ENCODE data around the gene FRMPD4. TPM values are rescaled to one million over a fixed set of nuclear protein-coding genes. Genes with fewer than 3 reads are reported as not detected.
A peak's percentile ranks its signal among the peaks of the same experiment; 100 is the strongest.
"Not testable (repeated sequence)": the region's sequence is repeated elsewhere in the genome, so short reads cannot be mapped to it uniquely, and the experiment has no call there.

Gene FRMPD4
- total and polyA plus RNA-seq, 2 donors from 2014 or later = not detected

GRCh38 chrX:12153741-12154140, 15.5 kb downstream of the FRMPD4 start:
- intact Hi-C loops (cut with DNase I) = no loop called here
- peak; percentile 30 for FAIRE-seq
- H3K36me3 ChIP-seq (ENCODE audit: control insufficient read depth in 2 of 3, insufficient read depth in 3 of 3, low read length in 3 of 3) = no peaks in the 10 kb centered on the region

GRCh38 chrX:12159799-12160198, 21.5 kb downstream of the FRMPD4 start:
- intact Hi-C loops (cut with DNase I) = no loop called here
- Histone ChIP-seq H3K4me3 (ENCODE audit: low read length in 3 of 3) (no peak overlapping the region), H3K27me3 (ENCODE audit: control insufficient read depth, insufficient read depth, low read length) (no peaks in the 10 kb centered on the region), H3K36me3 (ENCODE audit: control insufficient read depth in 2 of 3, insufficient read depth in 3 of 3, low read length in 3 of 3) (no peaks in the 10 kb centered on the region), H3K4me1 (ENCODE audit: control insufficient read depth in 2 of 3, insufficient read depth in 2 of 3, low read depth in 1 of 3, low read length in 3 of 3) (no peaks in the 10 kb centered on the region), H3K9ac (ENCODE audit: low read length in 3 of 3) (no peak overlapping the region), H3K9me3 (ENCODE audit: control insufficient read depth in 2 of 3, insufficient read depth in 1 of 3, low read length in 3 of 3) (no peaks in the 10 kb centered on the region), H3K27ac (ENCODE audit: low read depth in 2 of 2, low read length in 2 of 2) (no peak overlapping the region)
- TF ChIP-seq CTCF (IDR thresholded peaks at IDR 0.05; ENCODE audit: borderline replicate concordance, extremely low read depth, insufficient read depth) = no peak
- FAIRE-seq (no peak), DNase-seq (no peak)

More at GRCh38 chrX:12153741-12154140, 15.5 kb downstream of the FRMPD4 start:
- Histone ChIP-seq H3K4me1 (ENCODE audit: control insufficient read depth in 2 of 3, insufficient read depth in 2 of 3, low read depth in 1 of 3, low read length in 3 of 3) (no peaks in the 10 kb centered on the region), H3K27me3 (ENCODE audit: control insufficient read depth, insufficient read depth, low read length) (no peaks in the 10 kb centered on the region), H3K27ac (ENCODE audit: low read depth in 2 of 2, low read length in 2 of 2) (no peak overlapping the region), H3K4me3 (ENCODE audit: low read length in 3 of 3) (no peak overlapping the region), H3K9me3 (ENCODE audit: control insufficient read depth in 2 of 3, insufficient read depth in 1 of 3, low read length in 3 of 3) (no peaks in the 10 kb centered on the region), H3K9ac (ENCODE audit: low read length in 3 of 3) (no peak overlapping the region)
- DNase-seq = peak in 2 of 5 donors; percentile 25 to 69
- TF ChIP-seq CTCF (IDR thresholded peaks at IDR 0.05; ENCODE audit: borderline replicate concordance, extremely low read depth, insufficient read depth) = no peak

- no peaks in the 10 kb centered on the region for H3K36me3 ChIP-seq (ENCODE audit: control insufficient read depth in 2 of 3, insufficient read depth in 3 of 3, low read length in 3 of 3)
- no peak for DNase-seq
- intact Hi-C loops (cut with DNase I) = no loop called here
- no peak for FAIRE-seq
- TF ChIP-seq CTCF (IDR thresholded peaks at IDR 0.05; ENCODE audit: borderline replicate concordance, extremely low read depth, insufficient read depth) = no peak
- H3K4me3 ChIP-seq (ENCODE audit: low read length in 3 of 3) = no peak overlapping the region
- no peaks in the 10 kb centered on the region for H3K27me3 ChIP-seq (ENCODE audit: control insufficient read depth, insufficient read depth, low read length)
- no peak overlapping the region for H3K27ac ChIP-seq (ENCODE audit: low read depth in 2 of 2, low read length in 2 of 2)
- no peak overlapping the region for H3K9ac ChIP-seq (ENCODE audit: low read length in 3 of 3)
- no peaks in the 10 kb centered on the region for H3K4me1 ChIP-seq (ENCODE audit: control insufficient read depth in 2 of 3, insufficient read depth in 2 of 3, low read depth in 1 of 3, low read length in 3 of 3)
- H3K9me3 ChIP-seq (ENCODE audit: control insufficient read depth in 2 of 3, insufficient read depth in 1 of 3, low read length in 3 of 3) = no peaks in the 10 kb centered on the region
Measured at GRCh38 chrX:12162420-12162819, 24.1 kb downstream of the FRMPD4 start.

GRCh38 chrX:12164180-12164579, 25.9 kb downstream of the FRMPD4 start:
- H3K36me3 ChIP-seq (ENCODE audit: control insufficient read depth in 2 of 3, insufficient read depth in 3 of 3, low read length in 3 of 3); H3K9me3 ChIP-seq (ENCODE audit: control insufficient read depth in 2 of 3, insufficient read depth in 1 of 3, low read length in 3 of 3); H3K4me3 ChIP-seq (ENCODE audit: low read length in 3 of 3); H3K27ac ChIP-seq (ENCODE audit: low read depth in 2 of 2, low read length in 2 of 2); DNase-seq; intact Hi-C loops (cut with DNase I); FAIRE-seq; H3K4me1 ChIP-seq (ENCODE audit: control insufficient read depth in 2 of 3, insufficient read depth in 2 of 3, low read depth in 1 of 3, low read length in 3 of 3); H3K9ac ChIP-seq (ENCODE audit: low read length in 3 of 3); H3K27me3 ChIP-seq (ENCODE audit: control insufficient read depth, insufficient read depth, low read length): not testable (repeated sequence)
